Smooth muscle cell (in vitro differentiated cells): Measurements from ENCODE around the gene NRM. TPM values are rescaled to one million over a fixed set of nuclear protein-coding genes. Genes with fewer than 3 reads are reported as not detected.

ENCODE experiments used
- DNase-seq: peaks from one replicate; lab custom pipeline; 2025; ENCODE audit not compliant: unreplicated experiment; lab: John Stamatoyannopoulos, UW
- H2AFZ ChIP-seq: fragments of 200-600 bp; sonication (generic); 2 replicates; pipeline ENCODE4 v1.6.0; 2016; ENCODE audit warnings: antibody characterized with exemption, low read depth, mild to moderate bottlenecking
- H3F3A ChIP-seq: fragments of 200-600 bp; sonication (generic); 2 replicates; pipeline ENCODE4 v1.6.0; 2017; ENCODE audit warnings: antibody characterized with exemption, low read depth
- H3K27ac ChIP-seq: fragments of 200-600 bp; sonication (generic); 2 replicates; pipeline ENCODE4 v1.5.1; 2016; ENCODE audit warnings: low read depth, mild to moderate bottlenecking
- H3K27me3 ChIP-seq: fragments of 200-600 bp; sonication (generic); 2 replicates; pipeline ENCODE4 v1.6.1; 2016; ENCODE audit warnings: low read depth, mild to moderate bottlenecking
- H3K36me3 ChIP-seq: fragments of 200-600 bp; sonication (generic); 2 replicates; pipeline ENCODE4 v1.5.1; 2016; ENCODE audit warnings: low read depth
- H3K4me1 ChIP-seq: fragments of 200-600 bp; sonication (generic); 2 replicates; pipeline ENCODE4 v1.5.1; 2016; ENCODE audit warnings: low read depth
- H3K4me2 ChIP-seq: fragments of 200-600 bp; sonication (generic); 2 replicates; pipeline ENCODE4 v1.6.0; 2016; ENCODE audit warnings: mild to moderate bottlenecking
- H3K4me3 ChIP-seq: fragments of 200-600 bp; sonication (generic); 2 replicates; pipeline ENCODE4 v1.5.1; 2016; ENCODE audit warnings: mild to moderate bottlenecking
- H3K79me2 ChIP-seq: fragments of 200-600 bp; sonication (generic); 2 replicates; pipeline ENCODE4 v1.6.0; 2016; ENCODE audit warnings: low read depth, mild to moderate bottlenecking
- H3K9ac ChIP-seq: fragments of 200-600 bp; sonication (generic); 2 replicates; pipeline ENCODE4 v1.6.0; 2016; ENCODE audit warnings: low read depth
- H3K9me3 ChIP-seq: fragments of 200-600 bp; sonication (generic); replicated peaks from 2 replicates; pipeline ENCODE4 v1.5.1; 2016; ENCODE audit warnings: low read depth
- H4K20me1 ChIP-seq: fragments of 200-600 bp; sonication (generic); 2 replicates; pipeline ENCODE4 v1.6.0; 2016; ENCODE audit warnings: low read depth
- WGBS: methylation state at CpG from one replicate; pipeline ENCODE4 v1.1.7; 2016; ENCODE audit warnings: low lambda C conversion rate; 5-methylcytosine and 5-hydroxymethylcytosine counted together
- polyA plus RNA-seq: library from polyadenylated mRNA; unstranded; fragments of >200 nt; fragmentation: Nextera tagmentation; extraction: Ambion mirVana; gene quantifications from 2 replicates; pipeline ENCODE4 v1.2.1, GENCODE V29; 2016
- total RNA-seq: library from RNA; depleted of rRNA; stranded (reverse); fragments of >200 nt; gene quantifications from 2 replicates; pipeline ENCODE4 v1.2.3, GENCODE V29; 2014
- TF ChIP-seq, protein P1 (sequence below): fragments of 200-600 bp; sonication (generic); IDR thresholded peaks from 2 replicates; pipeline ENCODE4 v1.5.1; 2017; ENCODE audit warnings: borderline replicate concordance, mild to moderate bottlenecking, antibody characterized with exemption; ENCODE audit not compliant: insufficient read depth, poor library complexity, severe bottlenecking

The NRM gene
- total and polyA plus RNA-seq, 2 experiments from 2014 or later, result 25.8 to 28.5 TPM

DNA sequence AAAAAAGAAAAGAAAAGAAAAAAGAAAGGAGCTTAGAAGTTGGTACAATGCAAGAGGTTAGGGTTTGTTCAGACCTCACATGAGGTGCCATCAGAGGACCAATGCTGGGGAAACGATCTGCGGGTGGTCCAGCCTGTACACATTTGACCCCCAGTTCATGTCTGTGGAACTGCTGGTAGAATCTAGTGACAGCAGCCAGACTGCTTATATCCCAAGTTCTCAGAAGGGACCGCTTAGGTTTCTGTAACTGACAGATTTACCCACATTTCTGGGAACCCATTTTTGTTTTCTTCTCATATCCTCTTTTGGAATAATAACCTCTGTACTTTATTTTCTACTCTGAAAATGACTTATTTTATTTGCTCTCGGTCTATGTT is 9.0 kb downstream of the NRM start:
- H3K36me3 ChIP-seq, result no peaks in the 10 kb centered on the region
- H3K9me3 ChIP-seq, result no peaks in the 10 kb centered on the region
- H3K27ac ChIP-seq, result peak overlapping the region; percentile 92
- H3K4me2 ChIP-seq, result peak overlapping the region; percentile 93
- DNase-seq, result no peak
- H3F3A ChIP-seq, result peaks cover 44% of the 10 kb centered on the region
- H4K20me1 ChIP-seq, result peaks cover 90% of the 10 kb centered on the region
- H3K4me1 ChIP-seq, result peaks cover 51% of the 10 kb centered on the region
- peaks cover 87% of the 10 kb centered on the region for H3K79me2 ChIP-seq
- H3K27me3 ChIP-seq, result no peaks in the 10 kb centered on the region
- peak overlapping the region; percentile 57 for H3K9ac ChIP-seq
- WGBS, result 48% methylated on average over 4 of the region's 4 CpGs
- H2AFZ ChIP-seq, result no peak overlapping the region
- peak overlapping the region; percentile 78 for H3K4me3 ChIP-seq
- TF ChIP-seq, protein P1, sequence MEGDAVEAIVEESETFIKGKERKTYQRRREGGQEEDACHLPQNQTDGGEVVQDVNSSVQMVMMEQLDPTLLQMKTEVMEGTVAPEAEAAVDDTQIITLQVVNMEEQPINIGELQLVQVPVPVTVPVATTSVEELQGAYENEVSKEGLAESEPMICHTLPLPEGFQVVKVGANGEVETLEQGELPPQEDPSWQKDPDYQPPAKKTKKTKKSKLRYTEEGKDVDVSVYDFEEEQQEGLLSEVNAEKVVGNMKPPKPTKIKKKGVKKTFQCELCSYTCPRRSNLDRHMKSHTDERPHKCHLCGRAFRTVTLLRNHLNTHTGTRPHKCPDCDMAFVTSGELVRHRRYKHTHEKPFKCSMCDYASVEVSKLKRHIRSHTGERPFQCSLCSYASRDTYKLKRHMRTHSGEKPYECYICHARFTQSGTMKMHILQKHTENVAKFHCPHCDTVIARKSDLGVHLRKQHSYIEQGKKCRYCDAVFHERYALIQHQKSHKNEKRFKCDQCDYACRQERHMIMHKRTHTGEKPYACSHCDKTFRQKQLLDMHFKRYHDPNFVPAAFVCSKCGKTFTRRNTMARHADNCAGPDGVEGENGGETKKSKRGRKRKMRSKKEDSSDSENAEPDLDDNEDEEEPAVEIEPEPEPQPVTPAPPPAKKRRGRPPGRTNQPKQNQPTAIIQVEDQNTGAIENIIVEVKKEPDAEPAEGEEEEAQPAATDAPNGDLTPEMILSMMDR, result no peak

DNA sequence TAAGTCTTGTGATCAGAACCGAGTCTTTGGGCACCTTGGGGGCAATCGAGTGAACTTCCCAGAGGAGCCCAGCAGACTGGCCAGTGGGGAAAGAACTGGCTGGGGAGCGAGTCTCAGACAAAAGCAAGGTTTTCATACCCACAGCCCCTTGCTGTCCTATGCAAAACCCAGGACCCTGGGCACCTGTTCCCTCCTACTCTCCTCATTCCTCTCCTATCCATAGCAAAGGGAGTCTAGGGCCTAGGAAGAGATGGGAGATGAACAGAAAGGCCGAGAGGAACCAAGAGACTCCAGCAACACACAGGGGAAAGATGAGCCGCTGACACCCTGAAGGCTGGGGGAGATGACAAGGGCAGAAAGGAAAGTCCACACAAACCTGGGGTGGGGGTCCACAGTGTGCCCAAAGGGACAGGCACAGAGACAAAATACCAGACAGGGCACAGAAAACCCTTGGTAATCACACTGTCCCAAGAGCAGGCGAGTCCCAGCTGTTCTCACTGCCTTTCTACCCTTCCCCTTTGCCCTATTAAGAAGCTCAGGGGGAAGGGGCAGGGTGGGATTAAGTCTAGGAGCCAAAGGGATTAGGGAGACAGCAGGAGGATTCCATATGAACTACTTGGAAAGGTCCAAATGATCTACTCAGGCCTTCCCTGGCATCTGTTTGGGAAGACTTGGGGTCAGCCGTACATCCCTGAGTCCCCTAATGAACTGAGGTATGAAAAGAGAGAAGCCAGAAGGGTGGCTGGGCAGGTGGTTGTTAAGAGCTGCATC is 10.8 kb downstream of the NRM start:
- peak overlapping the region; percentile 93 for H3K4me2 ChIP-seq
- no peak overlapping the region for H3K4me3 ChIP-seq
- H3F3A ChIP-seq, result peaks cover 37% of the 10 kb centered on the region
- no peaks in the 10 kb centered on the region for H3K27me3 ChIP-seq
- peaks cover 48% of the 10 kb centered on the region for H3K4me1 ChIP-seq
- no peaks in the 10 kb centered on the region for H3K9me3 ChIP-seq
- H3K79me2 ChIP-seq, result peaks cover 69% of the 10 kb centered on the region
- DNase-seq, result no peak
- H3K36me3 ChIP-seq, result no peaks in the 10 kb centered on the region
- TF ChIP-seq, protein P1, result no peak
- H4K20me1 ChIP-seq, result peaks cover 88% of the 10 kb centered on the region
- peak overlapping the region; percentile 50 for H3K27ac ChIP-seq
- WGBS, result 78% methylated on average over 7 of the region's 7 CpGs
- H2AFZ ChIP-seq, result no peak overlapping the region
- H3K9ac ChIP-seq, result no peak overlapping the region

DNA sequence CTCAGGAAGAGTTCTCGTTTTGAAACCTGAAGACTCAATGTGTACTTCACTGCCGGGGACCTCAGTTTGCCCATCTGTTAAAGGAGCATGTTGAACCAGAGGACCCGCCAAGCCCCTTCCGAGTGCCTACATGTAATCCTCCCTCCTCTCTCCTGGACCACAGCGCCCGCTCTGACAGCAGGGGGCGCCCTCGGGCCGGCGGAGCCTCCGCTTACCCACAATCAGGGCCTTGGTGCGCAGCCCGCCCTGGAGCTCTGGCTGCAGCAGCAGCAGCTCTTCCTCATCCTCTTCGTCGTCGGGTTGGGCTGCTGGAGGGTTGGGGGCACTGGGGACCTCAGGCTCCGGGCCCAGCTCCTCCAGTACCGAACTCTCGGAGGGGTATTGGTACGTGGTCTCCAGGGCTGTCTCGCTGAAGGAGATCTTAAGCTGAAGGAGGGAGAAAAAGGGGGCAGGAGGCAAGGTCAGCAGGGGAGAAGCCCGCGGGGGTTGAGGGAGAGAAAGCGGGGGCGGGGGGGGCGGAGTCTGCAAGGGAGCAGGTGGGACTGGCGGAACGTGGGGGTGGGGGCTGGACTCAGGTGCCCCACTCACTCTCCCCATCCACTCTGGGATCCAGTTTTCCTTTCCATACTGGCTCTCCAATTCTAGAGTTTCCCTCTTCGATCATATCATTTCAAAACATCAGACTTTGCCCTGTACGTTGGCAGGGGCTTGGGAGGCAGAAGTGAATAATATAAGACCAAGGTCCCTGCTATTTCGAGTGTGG is 11.6 kb downstream of the NRM start:
- peak overlapping the region; percentile 50 for H3K27ac ChIP-seq
- no peaks in the 10 kb centered on the region for H3K36me3 ChIP-seq
- H3K9me3 ChIP-seq, result no peaks in the 10 kb centered on the region
- WGBS, result 23% methylated on average over 23 of the region's 31 CpGs
- H2AFZ ChIP-seq, result no peak overlapping the region
- peak; percentile 66 for DNase-seq
- TF ChIP-seq, protein P1, result peak; percentile 94
- peaks cover 42% of the 10 kb centered on the region for H3K4me1 ChIP-seq
- H3K27me3 ChIP-seq, result no peaks in the 10 kb centered on the region
- peaks cover 31% of the 10 kb centered on the region for H3F3A ChIP-seq
- peaks cover 82% of the 10 kb centered on the region for H4K20me1 ChIP-seq
- peaks cover 61% of the 10 kb centered on the region for H3K79me2 ChIP-seq
- H3K4me3 ChIP-seq, result no peak overlapping the region
- H3K4me2 ChIP-seq, result peak overlapping the region; percentile 93
- H3K9ac ChIP-seq, result no peak overlapping the region
